GM18867 (cell line): ENCODE results near the gene GSKIP.

Experiments used
- ATAC-seq: cut with Tn5 transposase; IDR thresholded peaks from one replicate; pipeline ENCODE4 v1.9.1; 2021; ENCODE audit warnings: mild to moderate bottlenecking, moderate library complexity; ENCODE audit not compliant: unreplicated experiment

Gene GSKIP

DNA sequence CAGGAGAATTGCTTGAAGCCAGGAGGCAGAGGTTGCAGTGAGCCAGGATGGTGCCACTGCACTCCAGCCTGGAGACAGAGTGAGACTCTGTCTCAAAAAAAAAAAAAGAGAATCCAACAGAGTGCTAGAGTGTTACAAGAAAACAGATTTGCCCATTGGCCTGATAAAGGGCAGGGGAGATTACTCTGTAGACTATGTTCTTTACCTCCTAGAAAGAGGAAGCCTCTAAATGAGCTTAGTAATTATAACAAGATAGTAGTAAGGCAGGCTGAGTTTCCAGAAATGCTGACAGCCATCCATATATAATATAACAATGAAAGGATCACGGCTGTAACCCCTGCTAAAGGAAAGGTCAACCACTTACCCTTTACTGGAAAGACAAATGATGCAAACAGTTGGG, 53.0 kb downstream of the GSKIP start:
- no peak for ATAC-seq

DNA sequence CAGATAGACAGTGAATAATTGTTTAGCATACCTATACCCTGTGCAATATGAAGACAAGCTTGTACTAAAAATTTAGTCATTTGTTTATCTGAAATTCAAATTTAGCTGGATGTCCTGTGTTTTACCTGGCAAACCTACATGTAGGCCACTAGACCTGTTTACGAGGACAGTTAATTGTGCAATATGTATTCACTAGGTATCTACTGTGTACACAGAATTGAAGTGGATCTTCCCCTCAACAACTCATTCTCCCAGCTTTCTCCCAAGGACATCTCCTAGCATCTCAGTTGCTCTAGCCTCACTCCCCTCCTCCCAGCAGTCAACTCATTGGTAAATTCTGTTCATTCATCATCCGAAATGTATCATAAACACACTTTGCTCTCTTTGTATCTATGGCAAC, 53.9 kb downstream of the GSKIP start:
- ATAC-seq: no peak

DNA sequence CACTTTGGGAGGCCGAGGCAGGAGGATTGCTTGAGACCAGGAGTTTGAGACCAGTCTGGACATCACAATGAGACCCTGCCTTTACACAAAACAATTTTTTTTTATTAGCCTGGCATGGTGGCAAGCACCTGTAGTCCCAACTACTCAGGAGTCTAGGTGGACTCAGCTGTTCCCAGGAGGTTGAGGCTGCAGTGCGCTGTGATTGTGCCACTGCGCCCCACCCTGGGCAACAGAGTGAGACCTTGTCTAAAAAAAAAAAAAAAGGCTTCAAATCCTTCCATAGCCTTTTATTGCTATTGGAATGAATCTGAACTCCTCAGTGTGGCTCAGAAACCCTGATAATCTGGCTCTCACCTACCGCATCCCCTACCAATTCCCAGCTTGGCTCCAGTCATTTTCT, 54.7 kb downstream of the GSKIP start:
- no peak for ATAC-seq

DNA sequence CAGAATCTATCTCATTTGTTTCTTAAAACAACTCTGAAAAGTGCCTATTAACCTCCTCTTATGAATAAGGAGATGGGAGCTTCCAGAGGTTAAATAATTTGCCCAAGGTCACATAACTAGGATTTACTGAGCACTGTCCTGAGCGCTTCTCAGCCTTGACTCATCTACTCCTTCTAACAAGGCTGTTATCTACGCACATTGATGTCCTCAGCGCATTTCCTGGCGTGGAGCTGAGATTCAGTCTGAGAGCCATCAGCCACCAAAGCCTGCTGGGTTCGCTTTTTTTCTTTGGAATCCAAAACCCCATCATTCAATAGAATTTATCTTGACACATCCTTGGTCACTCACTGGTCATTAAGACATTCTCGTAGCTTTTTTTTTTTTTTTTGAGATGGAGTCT, 57.9 kb downstream of the GSKIP start:
- no peak for ATAC-seq

DNA sequence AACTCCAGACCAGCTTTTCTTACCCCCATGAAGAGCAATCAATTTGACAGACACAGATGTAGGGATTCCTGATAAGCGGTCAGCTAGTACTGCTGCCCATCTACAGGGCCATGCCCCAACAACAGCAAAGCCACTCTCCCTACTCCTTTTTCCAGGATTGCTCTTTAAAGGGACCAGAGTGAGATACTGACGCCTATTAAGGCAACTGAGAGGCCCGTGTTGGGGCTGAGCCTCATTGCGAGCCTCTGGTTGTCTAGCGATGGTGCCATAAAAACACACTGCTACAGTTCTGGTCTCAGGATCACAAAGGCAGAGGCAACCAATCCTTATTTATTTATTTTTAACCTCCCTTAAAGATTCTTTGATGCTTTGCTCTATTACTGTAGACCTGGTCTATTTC, 59.7 kb downstream of the GSKIP start:
- no peak for ATAC-seq

- no peak for ATAC-seq
Observed at GRCh38 chr14:96423446-96424108, 60.3 kb downstream of the GSKIP start.

DNA sequence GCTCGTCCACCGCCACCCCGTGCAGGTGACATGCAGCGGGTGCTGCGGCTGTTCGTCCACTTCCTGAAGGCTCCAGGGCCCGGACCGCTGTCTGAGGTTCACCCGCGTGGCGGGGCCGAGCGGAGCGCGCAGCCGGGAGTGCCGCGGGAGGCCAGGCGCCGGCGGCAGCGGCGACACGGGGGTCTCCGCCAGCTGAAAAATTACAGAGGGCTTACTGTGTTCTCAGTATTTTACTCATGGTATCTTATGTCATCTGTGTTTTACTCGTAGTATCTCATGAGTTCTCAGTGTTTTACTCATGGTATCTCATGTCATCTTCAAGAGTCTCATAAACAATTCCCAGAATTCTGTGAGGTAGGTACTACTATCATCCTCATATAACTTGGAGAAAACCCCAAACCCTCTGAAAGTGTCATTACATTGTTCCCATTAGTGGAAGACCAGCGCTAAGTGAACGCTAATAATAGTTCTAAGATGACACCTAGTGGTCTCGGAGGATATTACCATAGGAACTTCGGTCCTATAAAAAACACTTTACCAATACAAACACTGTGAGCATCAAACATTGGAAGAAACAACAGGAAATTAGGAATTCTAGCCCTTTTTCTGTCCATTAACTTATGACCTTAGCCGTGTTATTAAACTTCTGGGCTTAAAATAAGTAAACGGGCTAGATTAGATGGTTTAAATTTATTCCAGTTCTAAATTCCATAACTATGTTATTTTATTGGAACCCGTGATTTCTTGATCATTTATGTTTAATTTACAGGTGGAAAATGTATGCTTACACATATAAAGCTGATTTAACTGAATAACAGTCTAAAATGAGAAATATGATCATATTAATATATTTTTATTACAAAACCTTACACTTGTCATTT, 61.0 kb downstream of the GSKIP start:
- ATAC-seq: no peak

DNA sequence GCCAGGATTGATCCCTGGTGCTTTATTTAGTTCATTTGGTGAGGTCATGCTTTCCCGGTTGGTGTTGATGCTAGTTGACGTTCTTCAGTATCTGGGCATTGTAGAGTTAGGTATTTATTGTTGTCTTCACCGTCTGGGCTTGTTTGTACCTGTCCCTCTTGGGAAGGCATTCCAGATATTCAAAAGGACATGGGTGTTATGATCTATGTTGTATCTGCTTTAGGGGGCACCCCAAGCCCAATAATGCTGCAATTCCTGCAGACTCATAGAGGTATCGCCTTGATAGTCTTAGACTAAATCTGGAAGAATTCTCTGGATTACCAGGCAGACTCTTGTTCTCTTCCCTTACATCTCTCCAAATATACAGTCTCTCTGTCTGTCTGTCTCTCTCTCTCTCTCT, 70.7 kb downstream of the GSKIP start:
- no peak for ATAC-seq
